HG03565 (cell line): Measurements from ENCODE around the gene NFASC.

Experiments
- ATAC-seq: cut with Tn5 transposase; IDR thresholded peaks from one replicate; pipeline ENCODE4 v1.9.1; 2021; ENCODE audit warnings: mild to moderate bottlenecking, moderate library complexity; ENCODE audit not compliant: unreplicated experiment

Gene NFASC

GRCh38 chr1:205002705-205003104, 132.0 kb downstream of the NFASC start:
- no peak for ATAC-seq

DNA sequence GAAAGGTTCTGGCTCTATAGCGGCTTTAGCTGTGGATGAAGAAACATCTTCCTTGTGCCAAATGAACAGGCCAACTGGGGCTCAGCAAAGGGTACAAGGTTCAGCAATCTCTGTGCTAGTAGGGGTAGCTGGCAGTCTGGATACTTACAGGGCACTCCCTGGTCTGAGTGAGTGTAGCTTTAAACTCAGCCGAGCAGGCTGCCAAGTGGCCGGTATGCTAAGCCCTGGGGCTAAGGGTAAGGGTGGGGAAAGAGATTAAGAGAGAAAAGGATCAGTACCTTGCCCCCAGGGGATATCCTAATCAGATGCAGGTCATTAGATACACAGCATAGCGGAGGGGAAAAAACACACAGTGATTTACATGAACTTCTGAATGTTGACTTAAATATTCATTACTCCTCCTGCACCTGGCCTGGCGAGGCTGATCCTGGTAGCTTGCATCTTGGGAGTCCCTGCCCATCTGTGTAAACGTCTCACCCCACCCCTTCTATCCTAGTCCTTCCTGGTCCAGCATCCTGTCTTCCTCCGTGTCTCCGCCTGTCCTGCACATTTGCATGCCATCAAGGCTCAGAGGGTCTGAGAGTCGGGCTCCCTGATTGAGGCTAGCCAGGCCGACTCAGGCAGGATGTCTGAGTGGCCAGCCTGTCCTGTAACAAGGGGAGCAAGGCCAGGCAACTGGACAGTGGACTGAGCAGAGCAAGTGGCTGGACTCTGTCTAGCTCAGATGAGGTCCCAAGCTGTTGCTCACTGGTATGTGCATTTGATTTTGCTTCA, 132.9 kb downstream of the NFASC start:
- no peak for ATAC-seq

DNA sequence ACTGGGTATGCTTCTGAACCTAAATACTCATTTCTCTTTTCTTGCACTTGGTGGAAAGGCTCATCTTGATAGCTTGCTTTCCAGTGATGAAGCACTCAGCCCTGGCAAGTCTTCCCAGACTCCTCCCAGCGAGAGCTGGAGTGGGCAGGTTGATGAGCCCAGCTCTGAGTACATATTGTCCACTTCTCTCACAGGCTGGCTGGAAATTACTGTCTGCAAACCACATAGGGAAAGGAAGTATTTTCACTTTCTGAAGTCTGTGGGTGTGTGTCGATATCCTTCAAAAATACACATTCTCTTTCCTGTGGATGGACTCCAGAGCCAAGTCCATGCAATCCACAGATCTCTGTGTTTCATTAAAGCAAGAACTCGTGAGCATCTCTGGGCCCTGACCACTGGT, 133.7 kb downstream of the NFASC start:
- no peak for ATAC-seq

DNA sequence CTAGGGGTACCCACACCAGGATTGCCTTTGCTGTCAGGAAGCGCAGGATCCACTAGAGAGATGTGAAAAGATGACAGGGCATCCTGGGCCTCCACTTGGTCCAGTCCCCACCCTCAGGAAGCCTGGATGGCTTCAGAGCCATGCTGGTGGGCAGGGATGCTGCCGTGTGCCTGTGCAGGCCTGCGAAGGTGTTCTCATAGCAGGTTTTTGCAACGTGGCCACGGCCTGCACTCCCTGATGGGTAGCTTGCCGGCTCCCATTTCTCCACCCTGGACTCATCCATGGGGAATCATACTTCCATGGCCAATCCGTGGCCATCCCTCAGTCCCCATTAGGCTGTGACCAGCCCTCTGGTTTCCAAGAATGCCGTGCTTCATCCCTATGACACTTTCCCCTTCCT, 138.2 kb downstream of the NFASC start:
- ATAC-seq: no peak

GRCh38 chr1:205009670-205010069, 139.0 kb downstream of the NFASC start:
- no peak for ATAC-seq

GRCh38 chr1:205012391-205013140, 141.9 kb downstream of the NFASC start:
- no peak for ATAC-seq

DNA sequence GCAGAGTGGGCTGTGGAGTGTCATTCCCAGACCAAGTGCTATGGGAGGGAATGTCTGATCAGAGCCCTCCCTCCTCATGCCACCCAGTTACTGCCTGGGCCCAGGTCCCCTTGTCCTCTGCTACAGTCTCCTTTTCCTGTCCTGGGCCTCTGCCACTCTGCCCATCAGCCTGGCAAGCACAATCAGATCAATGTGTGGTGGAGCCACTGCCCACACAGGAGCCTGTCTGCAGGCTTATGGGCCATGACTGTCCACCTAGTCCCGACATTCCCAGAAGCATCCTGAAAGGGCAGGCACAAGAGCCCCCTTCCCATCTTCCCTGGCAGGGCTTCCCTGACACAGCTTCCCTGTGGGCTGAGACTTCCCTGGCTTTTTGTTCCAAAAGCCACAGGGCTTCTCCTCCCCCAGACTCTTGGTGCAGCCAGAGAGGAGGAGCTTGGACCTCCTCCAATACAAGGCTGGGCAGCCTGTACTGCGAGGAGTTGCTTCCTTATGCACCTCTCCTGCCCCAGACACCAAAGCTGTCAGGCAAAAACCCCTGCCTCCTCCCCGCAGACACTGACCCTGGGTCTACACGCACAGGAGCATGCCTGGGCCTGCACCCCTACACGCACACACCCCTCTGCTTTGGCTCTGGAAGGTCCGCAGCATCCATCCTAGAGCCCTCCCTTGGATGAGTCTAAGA, 143.2 kb downstream of the NFASC start:
- ATAC-seq: no peak

DNA sequence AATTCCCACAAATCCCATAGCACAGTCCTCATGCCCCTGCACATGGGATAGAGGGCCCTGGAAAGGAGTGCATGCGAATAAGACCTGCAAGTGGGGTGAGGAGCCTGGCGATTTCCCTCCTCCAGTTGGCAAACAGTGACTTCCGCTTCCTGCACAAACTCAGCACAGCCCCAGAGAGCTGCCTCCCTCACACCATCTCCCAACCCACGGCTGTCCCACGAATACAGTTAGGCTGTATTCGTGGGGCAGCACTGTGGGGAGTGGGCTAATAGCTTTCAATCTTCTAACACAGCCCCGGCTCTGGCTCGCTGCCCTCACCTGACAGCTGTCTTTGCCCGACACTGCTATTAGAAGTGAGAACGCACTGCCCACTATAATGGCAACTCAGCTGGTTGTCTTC, 144.1 kb downstream of the NFASC start:
- no peak for ATAC-seq

DNA sequence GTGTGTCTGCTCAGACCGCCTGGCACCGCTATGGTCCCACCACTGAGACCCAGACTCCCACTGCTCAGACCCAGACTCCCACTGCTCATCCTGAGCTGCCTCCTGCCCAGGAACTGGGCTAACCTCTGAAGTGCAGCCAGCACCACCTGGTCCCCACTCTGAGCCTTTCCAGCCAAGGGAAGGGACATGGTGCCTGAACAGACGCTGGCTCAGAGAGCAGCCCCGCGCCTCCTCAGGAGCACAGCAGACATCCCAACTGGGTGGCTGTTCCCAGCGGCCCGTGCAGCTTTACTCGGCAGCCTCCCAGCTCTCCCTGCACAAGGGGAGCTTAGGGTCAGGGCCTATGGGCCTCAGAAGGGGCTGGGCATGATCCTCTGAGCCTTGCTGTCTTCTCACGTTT, 144.6 kb downstream of the NFASC start:
- ATAC-seq: no peak

- no peak for ATAC-seq
Measured at GRCh38 chr1:205016075-205016474, 145.4 kb downstream of the NFASC start.

DNA sequence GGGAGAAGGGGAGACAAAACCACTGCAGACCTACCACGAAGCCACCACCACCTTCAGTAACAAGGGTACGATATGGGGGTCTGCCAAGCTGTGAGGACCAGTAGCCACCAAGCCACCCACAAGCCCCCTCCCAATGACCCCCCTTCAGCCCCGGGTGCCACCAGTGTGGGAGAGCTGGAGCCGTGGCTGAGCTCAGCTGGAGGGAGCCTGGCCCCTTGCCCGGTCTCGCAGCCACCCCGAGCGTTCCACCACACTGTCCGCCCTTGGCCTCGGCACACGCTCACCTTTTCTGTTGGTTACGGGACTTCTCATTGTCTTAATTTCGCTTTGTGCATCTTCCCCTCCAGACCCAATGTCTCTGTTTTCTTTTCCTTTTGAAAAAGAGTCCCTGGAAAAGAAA, 145.9 kb downstream of the NFASC start:
- ATAC-seq: no peak

DNA sequence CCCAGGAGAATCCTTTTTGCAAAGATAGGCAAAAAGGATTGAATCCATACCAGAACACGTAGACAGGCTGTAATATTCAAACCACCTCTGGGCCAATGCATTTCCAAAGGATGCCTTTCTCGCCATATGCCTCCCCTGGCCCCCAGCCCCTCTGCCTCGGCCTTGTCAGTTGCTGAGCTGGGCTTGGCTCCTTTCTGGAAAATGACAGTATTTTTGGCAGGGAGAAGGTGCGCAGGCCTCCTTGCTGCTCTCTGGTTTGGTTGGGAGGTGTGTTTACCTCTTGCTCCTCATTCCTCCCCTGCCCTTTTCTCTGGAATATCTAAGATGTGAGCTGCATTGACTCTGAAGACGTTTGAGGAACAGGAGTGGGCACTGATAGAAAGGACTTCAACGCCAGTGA, 146.3 kb downstream of the NFASC start:
- ATAC-seq: no peak

- no peak for ATAC-seq
Measured at GRCh38 chr1:205017766-205018165, 147.1 kb downstream of the NFASC start.

- no peak for ATAC-seq
Measured at GRCh38 chr1:205018381-205018780, 147.7 kb downstream of the NFASC start.

DNA sequence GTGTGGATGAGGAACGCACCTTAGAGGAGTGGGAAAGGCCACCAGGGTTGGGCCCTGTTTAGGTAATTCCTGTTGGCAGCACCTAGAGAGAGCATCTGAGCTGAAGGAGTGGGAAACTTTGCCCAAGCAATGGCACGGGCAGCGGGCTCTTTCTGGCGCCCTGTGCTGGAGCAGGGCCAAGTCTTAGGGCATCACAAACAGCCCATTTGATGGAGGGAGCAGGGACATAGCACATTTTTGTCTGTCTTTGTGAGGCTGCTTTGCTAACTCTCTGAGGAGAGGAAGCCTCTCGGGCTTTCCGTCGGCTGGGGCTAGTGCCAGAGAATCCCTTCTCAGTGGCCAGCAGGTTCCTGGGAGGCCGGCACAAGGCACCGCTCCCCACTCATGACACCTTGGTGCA, 149.8 kb downstream of the NFASC start:
- no peak for ATAC-seq

DNA sequence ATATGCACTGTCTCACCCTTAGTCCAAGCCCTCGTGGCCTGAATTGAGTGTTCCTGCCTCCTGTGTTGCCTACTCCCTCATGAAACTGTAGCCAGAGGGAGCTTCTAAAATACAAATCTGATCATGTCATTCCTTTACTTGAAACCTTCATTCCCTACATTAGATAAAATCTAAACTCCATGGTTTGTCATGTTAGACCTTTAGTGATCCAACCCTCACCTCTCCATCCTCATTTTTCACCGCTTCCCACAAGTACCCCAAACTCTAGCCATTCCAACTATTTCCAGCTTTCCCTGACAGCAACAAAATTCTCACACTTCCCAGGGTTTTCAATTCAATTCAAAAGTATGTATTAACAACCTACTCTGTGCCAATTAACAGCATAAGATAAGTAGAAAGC, 154.0 kb downstream of the NFASC start:
- ATAC-seq: no peak

- no peak for ATAC-seq
Measured at GRCh38 chr1:205025239-205025638, 154.6 kb downstream of the NFASC start.

DNA sequence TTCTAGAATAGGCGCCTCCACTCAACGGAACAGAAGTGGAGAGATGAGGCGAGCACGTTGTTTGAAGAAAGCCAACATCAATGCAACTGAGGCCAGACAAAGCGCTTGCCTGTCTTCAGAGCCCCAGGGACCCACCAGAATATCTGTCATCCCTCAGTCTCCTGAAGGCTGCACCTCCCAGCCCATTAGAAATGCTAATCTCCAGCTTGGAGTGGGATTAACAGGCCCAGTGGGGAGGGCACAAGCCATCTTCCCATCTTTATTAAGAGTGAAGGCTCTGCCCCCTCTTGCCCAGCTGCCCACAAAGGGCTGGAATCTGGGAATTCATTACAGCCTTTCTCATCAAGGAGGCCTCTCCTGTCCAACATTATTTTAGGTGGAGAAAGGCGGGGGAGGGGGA, 155.5 kb downstream of the NFASC start:
- ATAC-seq: no peak

DNA sequence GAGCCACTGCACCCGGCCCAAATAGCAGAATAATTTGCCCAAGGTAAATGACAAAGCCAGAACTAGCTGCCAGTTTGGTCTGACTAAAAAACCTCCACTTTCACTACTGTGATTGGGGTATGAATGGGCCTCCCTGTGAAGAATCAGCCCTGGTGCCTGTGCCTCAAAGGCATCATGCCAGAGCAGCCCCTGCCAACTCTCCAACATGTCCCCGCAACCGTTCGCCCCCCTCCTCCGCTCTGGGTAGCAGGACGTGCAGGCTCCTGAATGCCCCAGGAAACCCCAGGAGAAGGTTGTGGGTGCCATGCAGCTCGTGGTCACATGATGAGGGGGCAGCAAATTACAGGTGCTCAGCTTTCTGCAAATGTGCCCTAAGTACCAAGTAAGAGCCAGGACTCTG, 157.7 kb downstream of the NFASC start:
- ATAC-seq: no peak

DNA sequence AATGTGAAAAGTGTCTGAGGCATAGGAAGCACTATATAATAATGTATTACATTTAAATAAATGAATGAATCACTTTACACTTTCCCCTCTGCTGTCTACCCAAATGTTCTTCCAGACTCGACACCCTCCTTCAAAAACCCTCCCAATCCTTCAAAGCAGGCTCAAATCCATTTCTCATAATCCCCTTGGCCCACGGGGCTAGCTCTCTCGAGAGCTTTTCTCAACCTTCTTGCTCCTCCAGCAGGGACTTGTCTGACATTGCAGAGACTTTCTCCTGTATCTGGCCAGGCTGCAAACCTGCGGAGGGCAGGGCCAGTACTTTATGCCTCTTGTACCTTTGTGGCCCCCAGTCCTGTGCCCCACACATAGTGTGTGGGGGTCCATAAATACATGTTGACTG, 158.3 kb downstream of the NFASC start:
- ATAC-seq: no peak

DNA sequence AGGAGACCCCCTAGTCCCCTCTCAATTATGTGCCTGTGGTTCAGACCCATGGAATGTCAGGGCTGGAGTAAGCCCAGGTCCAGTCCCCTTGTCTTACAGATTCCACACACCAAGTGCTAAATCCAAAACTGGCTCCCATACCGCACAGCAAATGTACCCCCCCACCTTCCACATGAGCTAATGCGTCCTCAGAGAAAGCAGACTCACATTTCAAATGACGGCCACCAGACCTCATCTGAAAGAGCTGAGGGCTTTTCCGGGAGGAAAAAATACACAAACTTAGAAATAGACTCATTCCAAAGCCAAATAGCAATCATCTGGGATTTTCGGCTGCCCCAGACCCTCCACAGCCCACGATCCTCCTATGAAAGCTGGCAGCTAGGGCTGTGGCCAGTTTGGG, 159.6 kb downstream of the NFASC start:
- ATAC-seq: no peak

DNA sequence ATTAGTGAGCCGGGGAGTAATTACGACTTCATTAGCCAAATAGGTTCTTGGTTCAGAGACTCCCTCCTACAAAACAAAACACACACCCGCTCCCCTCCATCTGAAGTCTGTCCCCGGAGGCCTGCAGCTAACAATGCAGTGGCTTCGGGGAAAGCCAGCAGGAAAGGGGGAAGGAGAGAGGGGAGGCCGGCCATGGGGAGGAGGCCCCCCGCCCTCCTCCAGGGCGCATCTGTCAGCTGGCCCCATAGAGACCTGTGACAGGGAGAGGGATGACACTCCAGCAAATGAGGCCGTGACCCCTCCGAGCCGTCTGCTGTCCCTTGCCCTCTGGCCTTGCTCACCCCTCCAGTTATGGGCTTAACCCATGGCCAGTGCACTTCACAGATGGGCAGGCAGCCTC, 160.2 kb downstream of the NFASC start:
- no peak for ATAC-seq
